CD4-positive, CD25-positive, alpha-beta regulatory T cell (primary cell): ENCODE measurements around the gene CRACDL. TPM values are rescaled to one million over a fixed set of nuclear protein-coding genes. Genes with fewer than 3 reads are reported as not detected.

Source experiments
- ATAC-seq, 2 donors: fragments of 150-1000 bp; cut with Tn5 transposase; one replicate each; pipeline ENCODE4 v1.10.0; 2021; ENCODE audit warnings: low read depth in 2 of 2, moderate number of reproducible peaks in 2 of 2, moderate library complexity in 1 of 2
- DNase-seq, 3 donors: peaks; one replicate each; pipeline versions ENCODE4 v3.0.0 to v3.0.0-alpha.2; 2012 to 2022; ENCODE audit warnings: mixed read lengths in 1 of 3
- H3K27ac ChIP-seq: one replicate; pipeline ENCODE4 v1.7.0; 2013; ENCODE audit warnings: mild to moderate bottlenecking, low read length; ENCODE audit not compliant: insufficient read depth, poor library complexity, severe bottlenecking
- H3K27me3 ChIP-seq: one replicate; pipeline ENCODE4 v1.7.0; 2013; ENCODE audit warnings: low read length; ENCODE audit not compliant: control insufficient read depth, insufficient read depth
- H3K36me3 ChIP-seq: one replicate; pipeline ENCODE4 v1.7.0; 2013; ENCODE audit warnings: mild to moderate bottlenecking, low read length, moderate library complexity; ENCODE audit not compliant: control insufficient read depth, insufficient read depth
- H3K4me1 ChIP-seq: 2 replicates; pipeline ENCODE4 v1.7.0; 2013; ENCODE audit warnings: mild to moderate bottlenecking, low read length; ENCODE audit not compliant: insufficient read depth, control insufficient read depth, poor library complexity, severe bottlenecking
- H3K4me3 ChIP-seq: one replicate; pipeline ENCODE4 v1.7.0; 2013; ENCODE audit warnings: low read depth, mild to moderate bottlenecking, low read length, moderate library complexity
- H3K9me3 ChIP-seq, 2 experiments: 1 replicate in 1 of 2; 2 replicates in 1 of 2; pipeline ENCODE4 v1.7.0; 2013; ENCODE audit warnings: low read length in 2 of 2, mild to moderate bottlenecking in 1 of 2, moderate library complexity in 1 of 2; ENCODE audit not compliant: control insufficient read depth in 2 of 2
- H3K27ac Mint-ChIP-seq, 3 donors: one replicate each; pipeline ENCODE4 v1.8.0; 2020 to 2022; ENCODE audit warnings: mild to moderate bottlenecking in 3 of 3, mixed read lengths in 3 of 3, moderate library complexity in 2 of 3
- H3K27me3 Mint-ChIP-seq: one replicate; pipeline ENCODE4 v1.8.0; 2022; ENCODE audit warnings: mild to moderate bottlenecking, mixed read lengths
- H3K36me3 Mint-ChIP-seq: one replicate; pipeline ENCODE4 v1.8.0; 2020; ENCODE audit warnings: mixed read lengths
- H3K4me1 Mint-ChIP-seq, 4 donors: one replicate each; pipeline ENCODE4 v1.8.0; 2020 to 2022; ENCODE audit warnings: mixed read lengths in 4 of 4, mild to moderate bottlenecking in 1 of 4
- H3K4me3 Mint-ChIP-seq, 4 donors: one replicate each; pipeline ENCODE4 v1.8.0; 2020 to 2022; ENCODE audit warnings: mild to moderate bottlenecking in 4 of 4, mixed read lengths in 4 of 4, moderate library complexity in 3 of 4
- H3K9me3 Mint-ChIP-seq, 7 donors: one replicate each; pipeline ENCODE4 v1.8.0; 2020 to 2022; ENCODE audit warnings: mixed read lengths in 7 of 7, mild to moderate bottlenecking in 3 of 7, moderate library complexity in 2 of 7
- polyA plus RNA-seq, 4 donors: library from polyadenylated mRNA; unstranded; fragments of 300-500 nt; fragmentation: Illumina TruSeq; gene quantifications; one replicate each; pipeline ENCODE4 v1.2.3, GENCODE V29; 2021
- total RNA-seq: library from RNA; stranded (reverse); gene quantifications from one replicate; pipeline ENCODE4 v1.2.3, GENCODE V29; 2022

Gene CRACDL
- total and polyA plus RNA-seq, 5 donors from 2014 or later = 0.10 to 0.18 (median 0.16) TPM

GRCh38 chr2:98869870-98870269, 66.2 kb downstream of the CRACDL start:
- H3K4me3 Mint-ChIP-seq = peak overlapping the region in 1 of 4 donors; percentile 59
- Histone ChIP-seq H3K4me1 (no peaks in the 10 kb centered on the region), H3K36me3 (no peaks in the 10 kb centered on the region), H3K27me3 (no peaks in the 10 kb centered on the region), H3K27ac (no peak overlapping the region), H3K9me3 (no peaks in the 10 kb centered on the region), H3K4me3 (no peak overlapping the region)
- DNase-seq (peak in 1 of 3 donors; percentile 27), ATAC-seq (no peak)
- H3K36me3 Mint-ChIP-seq = no peaks in the 10 kb centered on the region
- peaks cover 2% of the 10 kb centered on the region for H3K27me3 Mint-ChIP-seq
- H3K4me1 Mint-ChIP-seq = peaks cover 0 to 4% (median 0%) of the 10 kb centered on the region in 4 donors
- H3K27ac Mint-ChIP-seq = no peak overlapping the region
- peaks cover 0 to 3% (median 0%) of the 10 kb centered on the region in 7 donors for H3K9me3 Mint-ChIP-seq

GRCh38 chr2:98869272-98869641, 66.8 kb downstream of the CRACDL start:
- H3K36me3 ChIP-seq = no peaks in the 10 kb centered on the region
- no peak overlapping the region for H3K4me3 ChIP-seq
- H3K9me3 ChIP-seq = no peaks in the 10 kb centered on the region
- no peaks in the 10 kb centered on the region for H3K36me3 Mint-ChIP-seq
- H3K4me1 ChIP-seq = no peaks in the 10 kb centered on the region
- H3K27me3 ChIP-seq = no peaks in the 10 kb centered on the region
- H3K4me1 Mint-ChIP-seq = peaks cover 0 to 4% (median 0%) of the 10 kb centered on the region in 4 donors
- DNase-seq (no peak), ATAC-seq (no peak)
- H3K4me3 Mint-ChIP-seq = no peak overlapping the region
- H3K9me3 Mint-ChIP-seq = peaks cover 0 to 3% (median 0%) of the 10 kb centered on the region in 7 donors
- no peak overlapping the region for H3K27ac Mint-ChIP-seq
- H3K27ac ChIP-seq = no peak overlapping the region
- no peaks in the 10 kb centered on the region for H3K27me3 Mint-ChIP-seq

- Histone ChIP-seq H3K36me3 (no peaks in the 10 kb centered on the region), H3K4me1 (no peaks in the 10 kb centered on the region), H3K27ac (no peak overlapping the region), H3K4me3 (no peak overlapping the region), H3K9me3 (no peaks in the 10 kb centered on the region), H3K27me3 (peaks cover 2% of the 10 kb centered on the region)
- peaks cover 0 to 3% (median 1%) of the 10 kb centered on the region in 7 donors for H3K9me3 Mint-ChIP-seq
- no peak overlapping the region for H3K4me3 Mint-ChIP-seq
- no peak for ATAC-seq
- H3K27ac Mint-ChIP-seq = no peak overlapping the region
- no peaks in the 10 kb centered on the region for H3K36me3 Mint-ChIP-seq
- H3K4me1 Mint-ChIP-seq = peaks cover 0 to 4% (median 0%) of the 10 kb centered on the region in 4 donors
- no peaks in the 10 kb centered on the region for H3K27me3 Mint-ChIP-seq
- DNase-seq = no peak
Observed at GRCh38 chr2:98868548-98869271, 67.3 kb downstream of the CRACDL start.

DNA sequence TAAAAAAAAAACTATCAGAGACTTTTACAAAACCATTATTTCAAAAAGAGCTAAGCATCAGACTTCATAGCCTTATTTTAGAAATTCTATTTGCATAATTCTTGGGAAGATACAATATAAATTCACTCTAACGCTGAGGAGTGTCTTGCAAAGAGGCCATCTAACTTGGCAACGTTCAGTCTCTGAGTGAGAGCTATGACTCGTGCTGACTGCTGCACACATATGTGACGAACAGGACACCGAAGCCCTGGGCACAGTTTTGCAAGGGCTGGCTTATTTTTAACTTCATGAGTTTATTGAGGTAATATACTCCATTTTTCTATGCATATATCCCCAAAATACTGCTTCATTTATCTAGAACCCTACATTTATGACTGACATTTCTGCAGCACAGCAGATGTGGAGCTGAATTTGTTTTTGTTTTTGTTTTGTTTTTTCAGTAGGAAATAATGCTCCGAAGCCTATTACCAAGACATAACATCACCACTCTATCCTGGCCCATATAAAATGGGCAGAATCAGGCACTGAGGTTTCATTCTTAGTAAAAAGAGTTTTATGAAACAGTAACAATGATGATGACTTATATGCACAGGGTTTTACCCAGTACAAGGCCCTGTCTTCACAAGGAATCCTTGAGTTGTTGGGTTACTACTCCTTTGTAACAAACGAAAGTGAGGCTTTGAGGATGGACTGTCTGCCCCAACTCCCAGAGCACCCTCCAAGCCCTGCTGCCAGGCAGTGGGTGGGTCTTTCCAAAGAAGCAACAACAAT, 68.3 kb downstream of the CRACDL start:
- DNase-seq (no peak), ATAC-seq (no peak)
- H3K36me3 ChIP-seq = no peaks in the 10 kb centered on the region
- peaks cover 5% of the 10 kb centered on the region for H3K27me3 ChIP-seq
- Mint-ChIP-seq H3K4me3 (no peak overlapping the region), H3K4me1 (peaks cover 0 to 4% (median 0%) of the 10 kb centered on the region in 4 donors), H3K9me3 (peaks cover 0 to 9% (median 3%) of the 10 kb centered on the region in 7 donors), H3K36me3 (no peaks in the 10 kb centered on the region), H3K27ac (no peak overlapping the region), H3K27me3 (no peaks in the 10 kb centered on the region)
- H3K9me3 ChIP-seq = peaks cover 4 to 5% of the 10 kb centered on the region in 2 experiments
- no peak overlapping the region for H3K27ac ChIP-seq
- no peaks in the 10 kb centered on the region for H3K4me1 ChIP-seq
- no peak overlapping the region for H3K4me3 ChIP-seq

DNA sequence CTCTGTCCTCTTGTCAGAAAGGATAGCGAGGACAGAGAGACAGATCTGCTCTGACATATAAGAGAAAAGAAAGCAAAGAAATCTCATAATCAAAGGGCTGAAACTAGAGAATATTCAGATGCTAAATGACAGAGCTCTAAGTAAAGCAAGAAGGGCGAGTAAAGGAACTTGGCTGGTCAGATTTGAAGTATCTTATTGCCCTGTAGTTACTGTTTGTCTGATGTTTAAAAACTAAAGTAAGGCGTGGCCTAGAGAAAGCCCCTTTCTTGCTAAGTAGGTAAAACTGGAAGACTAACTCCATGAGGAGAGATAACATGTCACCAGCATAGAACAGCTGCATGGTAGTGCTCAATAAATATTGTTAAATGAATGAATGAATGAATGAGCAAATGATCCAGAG, 70.0 kb downstream of the CRACDL start:
- no peak overlapping the region for H3K4me3 Mint-ChIP-seq
- H3K4me1 Mint-ChIP-seq = peaks cover 0 to 4% (median 0%) of the 10 kb centered on the region in 4 donors
- peaks cover 5% of the 10 kb centered on the region for H3K27me3 ChIP-seq
- H3K9me3 Mint-ChIP-seq = peaks cover 0 to 19% (median 5%) of the 10 kb centered on the region in 7 donors
- ATAC-seq (no peak), DNase-seq (no peak)
- no peaks in the 10 kb centered on the region for H3K36me3 Mint-ChIP-seq
- H3K27me3 Mint-ChIP-seq = no peaks in the 10 kb centered on the region
- H3K9me3 ChIP-seq = peaks cover 13 to 18% of the 10 kb centered on the region in 2 experiments
- no peaks in the 10 kb centered on the region for H3K4me1 ChIP-seq
- H3K36me3 ChIP-seq = no peaks in the 10 kb centered on the region
- H3K27ac ChIP-seq = no peak overlapping the region
- no peak overlapping the region for H3K27ac Mint-ChIP-seq
- no peak overlapping the region for H3K4me3 ChIP-seq

GRCh38 chr2:98861601-98862000, 74.4 kb downstream of the CRACDL start:
- DNase-seq = no peak
- Mint-ChIP-seq H3K4me3 (no peak overlapping the region), H3K4me1 (no peaks in the 10 kb centered on the region), H3K9me3 (peaks cover 1 to 51% (median 22%) of the 10 kb centered on the region in 7 donors), H3K36me3 (peaks cover 4% of the 10 kb centered on the region), H3K27ac (no peak overlapping the region), H3K27me3 (peaks cover 18% of the 10 kb centered on the region)
- no peak for ATAC-seq
- no peak overlapping the region for H3K27ac ChIP-seq
- no peaks in the 10 kb centered on the region for H3K4me1 ChIP-seq
- peaks cover 35 to 41% of the 10 kb centered on the region in 2 experiments for H3K9me3 ChIP-seq
- no peaks in the 10 kb centered on the region for H3K36me3 ChIP-seq
- H3K4me3 ChIP-seq = no peak overlapping the region
- H3K27me3 ChIP-seq = peaks cover 7% of the 10 kb centered on the region

DNA sequence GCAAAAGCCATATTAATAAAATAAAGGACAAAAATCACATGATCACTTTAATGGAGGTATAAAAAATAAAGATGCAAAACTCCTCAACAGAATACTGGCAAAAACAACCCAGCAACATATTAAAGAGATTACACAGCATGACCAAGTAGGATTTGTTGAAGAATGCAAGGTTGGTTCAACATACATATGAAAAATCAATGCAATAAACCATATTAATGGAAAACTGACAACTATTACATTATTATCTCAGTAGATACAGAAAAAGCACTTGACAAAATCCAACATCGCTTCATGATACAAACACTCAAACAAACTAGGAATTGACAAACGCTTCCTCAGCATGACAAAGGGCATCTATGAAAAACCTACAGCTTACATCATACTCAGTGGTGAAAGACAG, 76.7 kb downstream of the CRACDL start:
- no peak overlapping the region for H3K27ac ChIP-seq
- H3K4me3 Mint-ChIP-seq = no peak overlapping the region
- H3K4me1 ChIP-seq = no peaks in the 10 kb centered on the region
- H3K27ac Mint-ChIP-seq = no peak overlapping the region
- H3K4me3 ChIP-seq = no peak overlapping the region
- ATAC-seq = no peak
- DNase-seq = no peak
- H3K9me3 Mint-ChIP-seq = peaks cover 0 to 69% (median 28%) of the 10 kb centered on the region in 7 donors
- no peaks in the 10 kb centered on the region for H3K4me1 Mint-ChIP-seq
- peaks cover 36% of the 10 kb centered on the region for H3K27me3 Mint-ChIP-seq
- peaks cover 44 to 57% of the 10 kb centered on the region in 2 experiments for H3K9me3 ChIP-seq
- H3K27me3 ChIP-seq = peaks cover 17% of the 10 kb centered on the region
- H3K36me3 Mint-ChIP-seq = peaks cover 4% of the 10 kb centered on the region
- no peaks in the 10 kb centered on the region for H3K36me3 ChIP-seq
